ENCODE results near the gene CLDN3.
"Not testable (repeated sequence)": the region's sequence is repeated elsewhere in the genome, so short reads cannot be mapped to it uniquely, and the experiment has no call there.

The CLDN3 gene

DNA sequence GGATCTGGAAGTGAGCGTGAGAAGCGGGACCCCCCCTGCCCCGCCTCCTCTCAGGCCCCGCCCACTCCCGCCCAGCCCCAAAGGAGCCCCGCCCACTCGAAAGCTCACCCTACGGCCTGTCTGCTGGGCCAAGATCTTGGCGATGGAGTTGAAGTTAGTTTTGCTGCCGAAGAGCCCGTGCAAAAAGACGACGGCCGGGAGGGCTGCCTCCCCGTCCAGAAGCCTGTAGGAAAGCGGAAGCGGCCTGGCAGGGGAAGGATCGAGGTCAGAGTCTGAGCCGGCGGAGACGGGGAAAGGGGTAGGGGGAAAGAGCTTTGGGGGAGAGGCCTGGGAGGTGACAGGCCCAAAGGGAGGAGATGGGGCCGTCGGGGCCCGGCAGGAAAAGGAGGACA lies 31.9 kb downstream of the CLDN3 start:
- in situ Hi-C loops (cut with MboI; ENCODE audit: low sequenced_read_pairs), result no loop called here

DNA sequence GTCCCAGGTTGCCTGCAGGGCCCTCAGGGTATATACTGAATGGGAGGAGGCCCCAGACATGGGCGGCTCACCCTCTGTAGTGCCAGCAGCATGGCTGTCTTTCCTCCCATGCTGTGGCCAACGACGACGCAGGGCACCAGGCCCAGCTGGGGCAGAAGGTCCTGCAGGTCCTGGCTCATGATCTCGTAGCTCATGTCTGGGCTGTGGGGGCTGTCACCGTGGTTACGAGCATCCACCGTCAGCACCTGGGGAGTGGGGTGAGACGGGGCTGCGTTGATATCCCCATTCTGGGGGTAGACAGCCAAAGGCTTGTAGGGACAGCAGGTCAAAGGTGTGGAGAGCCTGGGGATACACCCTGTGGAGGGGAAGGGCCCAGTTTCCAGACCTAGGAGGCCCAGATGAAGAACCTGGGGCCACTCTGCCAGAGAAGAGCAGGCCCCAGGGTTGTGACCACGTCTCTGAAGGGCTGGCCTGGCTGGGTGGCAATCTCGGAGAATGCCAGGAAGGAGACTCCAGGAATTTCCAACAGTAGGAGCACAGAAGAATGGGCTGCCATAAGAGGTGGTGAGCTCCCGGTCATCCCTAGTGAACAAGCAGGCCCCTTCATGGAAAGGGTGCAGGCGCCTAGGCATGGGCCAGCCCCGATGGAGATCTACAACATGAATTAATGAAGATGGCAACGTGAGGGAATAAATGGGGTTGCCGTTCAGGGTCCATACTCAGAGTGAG lies 32.4 kb downstream of the CLDN3 start:
- in situ Hi-C loops (cut with MboI; ENCODE audit: low sequenced_read_pairs), result no loop called here

DNA sequence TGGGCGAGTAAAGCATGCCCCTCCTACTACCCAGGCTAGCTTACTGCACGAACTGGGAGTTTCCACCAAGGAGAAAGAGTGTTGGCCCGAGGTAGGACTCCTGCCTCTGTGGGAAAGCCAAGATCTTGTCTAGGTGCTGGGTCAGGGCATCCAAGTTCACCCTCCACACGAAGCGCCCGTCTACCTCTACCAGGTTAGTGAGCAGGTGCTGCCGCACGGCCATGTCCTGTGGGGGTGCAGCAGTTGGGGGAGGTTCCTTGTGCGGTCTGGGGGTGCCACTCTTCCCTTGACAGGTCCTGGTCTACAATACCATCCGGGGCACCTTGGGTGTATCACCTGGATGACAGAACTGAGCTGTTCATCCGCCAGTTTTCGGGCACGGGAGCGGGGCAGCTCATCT lies 33.2 kb downstream of the CLDN3 start:
- in situ Hi-C loops (cut with MboI; ENCODE audit: low sequenced_read_pairs), result no loop called here

DNA sequence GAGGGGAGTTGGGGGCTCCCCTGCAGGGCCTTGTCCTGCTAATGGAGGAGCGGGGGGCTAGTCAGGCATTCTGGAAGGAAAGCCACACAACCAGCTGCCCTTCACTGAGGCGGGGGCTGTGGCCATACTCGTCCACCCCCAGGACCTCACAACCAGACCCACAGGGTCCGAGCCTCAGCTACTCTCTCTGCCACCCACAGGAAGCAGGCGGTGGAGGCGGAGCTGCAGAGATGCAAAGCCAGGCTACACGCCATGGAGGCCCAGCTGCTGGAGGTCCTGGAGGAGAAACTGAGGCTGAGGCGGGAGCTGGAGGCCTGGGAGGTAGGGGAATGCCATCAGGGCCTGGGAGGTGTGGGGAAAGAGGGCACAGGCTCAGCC lies 34.6 kb downstream of the CLDN3 start:
- in situ Hi-C loops (cut with MboI; ENCODE audit: low sequenced_read_pairs), result no loop called here

DNA sequence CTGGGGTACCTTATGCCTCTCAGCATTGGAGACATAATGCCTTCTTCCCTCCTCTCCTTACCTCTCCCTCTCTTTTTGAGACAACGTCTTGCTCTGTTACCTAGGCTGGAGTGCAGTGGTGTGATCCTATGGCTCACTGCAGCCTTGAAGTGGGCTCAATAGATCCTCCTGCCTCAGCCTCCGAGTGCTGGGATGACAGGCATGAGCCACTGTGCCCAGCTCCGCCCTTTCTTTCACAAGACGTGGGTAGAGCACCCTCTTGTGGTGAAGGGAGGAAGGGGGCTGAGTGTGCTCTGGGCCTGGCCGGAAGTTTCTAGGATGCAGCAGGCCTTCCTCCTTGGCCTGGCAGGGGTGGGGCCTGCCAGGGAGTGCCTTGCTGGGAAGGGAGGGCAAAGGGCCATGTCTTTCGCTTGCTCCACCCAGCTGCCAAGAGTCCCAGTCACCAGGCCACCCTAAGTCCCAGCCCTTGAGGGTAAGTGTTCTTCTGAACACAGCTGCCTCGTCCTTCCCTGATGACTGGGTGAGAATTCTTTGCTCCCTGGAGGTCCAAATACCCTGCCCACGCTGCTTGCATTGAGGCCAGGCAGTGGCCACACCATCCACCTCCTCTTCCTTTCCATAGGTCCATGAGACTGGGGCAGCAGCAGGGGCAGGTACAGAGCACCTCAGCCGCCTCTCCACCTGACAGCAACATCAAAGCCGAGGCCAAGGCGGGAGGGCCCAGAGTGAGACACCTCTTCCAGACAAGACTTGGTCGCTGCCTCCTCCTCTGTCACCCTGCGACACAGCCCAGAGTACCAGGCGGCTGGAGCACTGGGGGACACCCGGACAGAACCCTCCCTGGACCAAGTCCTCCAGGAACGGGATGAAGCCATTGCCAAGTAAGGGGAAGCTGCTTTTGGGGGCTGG lies 35.2 kb downstream of the CLDN3 start:
- in situ Hi-C loops (cut with MboI; ENCODE audit: low sequenced_read_pairs), result loop anchor here (5.0 kb wide), 1 partner anchor 128 kb away; no protein-coding TSS in a partner anchor

DNA sequence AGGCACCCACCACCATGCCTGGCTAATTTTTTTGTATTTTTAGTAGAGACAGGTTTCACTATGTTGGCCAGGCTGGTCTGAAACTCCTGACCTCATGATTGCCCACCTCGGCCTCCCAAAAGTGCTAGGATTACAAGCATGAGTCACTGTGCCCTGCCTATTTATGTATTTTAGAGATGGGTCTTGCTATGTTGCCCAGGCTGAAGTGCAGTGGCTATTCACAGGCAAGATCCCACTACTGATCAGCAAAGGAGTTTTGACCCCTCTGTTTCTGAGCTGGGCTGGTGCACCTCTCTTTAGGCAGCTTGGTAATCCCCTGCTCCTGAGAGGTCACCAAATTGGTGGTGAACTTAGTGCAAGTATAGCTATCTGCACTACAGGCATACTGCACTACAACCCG lies 37.7 kb downstream of the CLDN3 start:
- in situ Hi-C loops (cut with MboI; ENCODE audit: low sequenced_read_pairs), result loop anchor here (5.0 kb wide), 1 partner anchor 125 kb away; no protein-coding TSS in a partner anchor

DNA sequence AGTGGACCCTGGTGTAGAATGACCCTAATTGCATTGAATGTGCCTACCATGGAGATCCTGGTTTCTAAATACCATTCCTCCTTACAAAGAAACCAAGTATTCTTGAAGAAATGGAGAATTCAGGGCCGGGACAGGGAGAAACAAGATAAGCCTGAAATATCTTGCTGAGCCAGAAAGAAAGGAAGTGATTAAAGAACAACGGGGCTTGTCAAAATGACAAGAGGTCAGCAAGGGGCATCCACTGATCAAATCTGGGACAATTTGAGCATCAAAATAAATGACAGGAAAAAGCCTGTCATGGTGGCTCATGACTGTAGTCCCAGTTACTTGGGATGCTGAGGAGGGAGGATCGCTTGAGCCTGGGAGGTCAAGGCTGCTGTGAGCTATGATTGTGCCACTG lies 39.6 kb downstream of the CLDN3 start:
- in situ Hi-C loops (cut with MboI; ENCODE audit: low sequenced_read_pairs), result loop anchor here (5.0 kb wide), 1 partner anchor 123 kb away; no protein-coding TSS in a partner anchor

DNA sequence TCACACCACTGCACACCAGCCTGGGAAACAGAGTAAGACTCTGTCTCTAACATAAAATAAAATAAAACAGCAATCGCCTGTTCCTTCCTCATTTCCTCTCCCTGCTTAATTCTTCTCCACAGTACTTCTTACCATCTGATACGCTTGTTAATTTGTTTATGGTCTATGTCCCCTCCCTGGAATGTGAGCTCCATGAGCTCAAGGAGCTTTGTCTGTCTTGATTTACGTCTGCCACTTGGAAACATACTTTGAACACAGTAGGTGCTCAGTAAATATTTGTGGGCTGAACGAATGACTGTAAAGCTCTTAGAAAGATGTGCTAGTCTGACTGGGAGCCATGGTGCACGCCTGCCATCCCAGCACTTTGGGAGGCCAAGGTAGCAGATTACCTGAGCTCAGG lies 41.5 kb downstream of the CLDN3 start:
- in situ Hi-C loops (cut with MboI; ENCODE audit: low sequenced_read_pairs), result no loop called here

DNA sequence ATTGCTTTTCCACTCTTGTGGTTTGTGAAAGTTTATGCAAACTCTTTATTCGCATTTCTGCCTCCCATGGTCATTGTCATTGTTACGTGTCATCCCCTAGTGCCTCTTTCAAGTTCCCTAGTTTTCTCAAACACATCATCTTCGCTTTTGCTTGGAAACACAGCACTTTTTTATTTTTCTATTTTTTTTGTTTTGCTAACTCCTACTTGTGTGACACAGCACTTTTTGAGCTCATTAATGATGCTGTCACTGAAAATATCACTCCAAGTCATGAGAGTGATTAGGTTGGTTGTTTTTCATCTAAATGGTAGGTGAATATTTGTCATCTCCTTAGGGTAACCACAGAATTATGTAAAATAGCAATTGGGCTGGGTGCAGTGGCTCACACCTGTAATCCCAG lies 42.1 kb downstream of the CLDN3 start:
- in situ Hi-C loops (cut with MboI; ENCODE audit: low sequenced_read_pairs), result no loop called here

DNA sequence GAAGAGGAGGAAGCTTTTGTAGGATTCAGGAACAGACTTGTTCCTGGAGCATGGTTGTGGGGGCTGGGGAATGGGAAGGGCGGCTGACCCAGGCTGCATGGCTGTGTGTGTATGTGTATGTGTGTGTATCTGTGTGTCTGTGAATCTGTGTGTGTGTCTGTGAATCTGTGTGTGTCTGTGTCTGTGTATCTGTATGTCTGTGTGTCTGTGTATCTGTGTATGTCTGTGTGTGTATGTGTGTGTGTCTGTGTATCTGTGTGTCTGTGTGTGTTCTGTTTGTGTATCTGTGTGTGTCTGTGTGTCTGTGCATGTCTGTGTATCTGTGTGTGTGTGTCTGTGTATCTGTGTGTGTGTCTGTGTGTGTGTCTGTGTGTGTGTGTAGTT lies 44.0 kb downstream of the CLDN3 start:
- in situ Hi-C loops (cut with MboI; ENCODE audit: low sequenced_read_pairs), result no loop called here

DNA sequence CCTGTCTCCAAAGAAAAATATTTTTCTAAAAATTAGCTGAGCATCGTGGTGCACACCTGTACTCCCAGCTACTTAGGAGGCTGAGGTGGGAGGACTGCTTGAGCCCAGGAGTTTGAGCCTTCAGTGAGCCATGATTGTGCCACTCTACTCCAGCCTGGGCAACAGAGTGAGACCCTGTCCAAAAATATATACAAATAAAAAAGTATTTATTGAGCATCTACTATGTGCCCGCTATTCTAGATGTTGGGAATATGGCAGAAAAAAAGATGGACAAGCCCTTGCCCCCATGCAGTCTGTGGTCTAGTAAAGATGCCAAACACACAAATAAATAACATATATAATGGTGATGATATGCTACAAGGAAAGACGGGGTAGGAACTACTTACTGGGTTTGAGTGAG lies 46.3 kb downstream of the CLDN3 start:
- in situ Hi-C loops (cut with MboI; ENCODE audit: low sequenced_read_pairs), result no loop called here

DNA sequence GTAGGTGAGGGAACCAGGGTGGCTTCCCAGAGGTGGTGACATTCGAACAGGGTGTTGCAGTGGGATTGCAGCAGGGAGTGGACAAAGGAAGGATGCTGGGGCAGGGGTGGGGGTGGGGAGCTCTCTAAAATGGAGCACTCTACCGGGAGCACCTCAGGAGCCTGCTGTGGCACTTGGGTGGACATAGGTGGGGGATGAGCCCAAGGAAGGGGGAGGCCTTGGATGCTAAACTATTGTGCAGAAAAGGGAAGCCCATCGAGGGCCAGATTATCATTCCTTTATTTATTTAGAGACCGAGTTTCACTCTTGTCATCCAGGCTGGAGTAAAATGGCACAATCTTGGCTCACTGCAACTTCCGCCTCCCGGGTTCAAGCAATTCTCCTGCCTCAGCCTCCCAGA lies 47.3 kb downstream of the CLDN3 start:
- in situ Hi-C loops (cut with MboI; ENCODE audit: low sequenced_read_pairs), result no loop called here

DNA sequence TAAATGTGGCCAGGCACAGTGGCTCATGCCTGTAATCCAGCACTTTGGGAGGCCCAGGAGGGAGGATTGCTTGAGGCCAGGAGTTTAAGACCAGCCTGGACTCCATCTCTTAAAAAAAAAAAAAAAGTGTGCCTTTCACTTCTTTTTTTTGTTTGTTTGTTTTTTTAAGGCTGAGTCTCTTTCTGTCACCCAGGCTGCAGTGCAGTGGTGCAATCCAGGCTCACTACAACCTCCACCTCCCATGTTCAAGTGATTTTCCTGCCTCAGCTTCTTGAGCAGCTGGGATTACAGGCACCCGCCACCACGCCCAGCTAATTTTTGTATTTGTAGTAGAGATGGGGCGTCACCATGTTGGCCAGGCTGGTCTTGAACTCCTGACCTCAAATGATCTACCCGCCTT lies 47.9 kb downstream of the CLDN3 start:
- in situ Hi-C loops (cut with MboI; ENCODE audit: low sequenced_read_pairs), result not testable (repeated sequence)

DNA sequence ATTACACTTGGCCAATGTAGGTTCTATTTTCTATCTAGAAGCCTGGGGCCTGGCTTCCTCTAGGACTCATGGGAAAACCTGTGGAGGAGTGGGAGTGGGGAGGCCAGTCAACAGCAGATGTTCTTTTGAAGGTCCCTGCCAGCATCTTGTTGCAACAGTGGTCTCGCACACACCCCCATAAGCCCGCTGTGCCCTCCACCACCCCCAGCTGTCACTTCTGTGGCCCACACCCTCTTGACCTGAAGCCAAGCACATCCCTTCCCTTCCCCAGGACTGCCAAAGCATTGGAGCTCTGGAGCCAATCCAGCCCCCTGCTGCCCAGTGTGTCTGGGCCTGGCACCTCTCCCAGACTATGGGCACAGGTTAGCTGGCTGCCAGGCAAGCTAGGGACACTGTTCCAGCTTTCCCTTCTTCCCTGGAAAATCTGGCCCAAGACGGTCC lies 48.7 kb downstream of the CLDN3 start:
- in situ Hi-C loops (cut with MboI; ENCODE audit: low sequenced_read_pairs), result no loop called here

DNA sequence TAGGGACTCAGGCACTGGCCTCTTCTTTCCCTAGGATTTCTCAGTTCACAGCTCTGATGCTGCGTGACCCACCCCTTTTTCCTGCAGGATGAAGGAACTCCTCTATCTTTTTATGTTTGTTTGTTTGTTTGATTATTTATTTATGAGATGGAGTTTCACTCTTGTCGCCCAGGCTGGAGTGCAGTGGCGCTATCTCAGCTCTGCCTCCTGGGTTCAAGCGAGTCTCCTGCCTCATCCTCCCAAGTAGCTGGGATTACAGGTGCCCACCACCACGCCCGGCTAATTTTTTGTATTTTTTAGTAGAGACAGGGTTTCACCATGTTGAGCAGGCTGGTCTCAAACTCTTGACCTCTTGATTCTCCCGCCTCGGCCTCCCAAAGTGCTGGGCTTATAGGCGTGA lies 49.6 kb downstream of the CLDN3 start:
- in situ Hi-C loops (cut with MboI; ENCODE audit: low sequenced_read_pairs), result not testable (repeated sequence)

DNA sequence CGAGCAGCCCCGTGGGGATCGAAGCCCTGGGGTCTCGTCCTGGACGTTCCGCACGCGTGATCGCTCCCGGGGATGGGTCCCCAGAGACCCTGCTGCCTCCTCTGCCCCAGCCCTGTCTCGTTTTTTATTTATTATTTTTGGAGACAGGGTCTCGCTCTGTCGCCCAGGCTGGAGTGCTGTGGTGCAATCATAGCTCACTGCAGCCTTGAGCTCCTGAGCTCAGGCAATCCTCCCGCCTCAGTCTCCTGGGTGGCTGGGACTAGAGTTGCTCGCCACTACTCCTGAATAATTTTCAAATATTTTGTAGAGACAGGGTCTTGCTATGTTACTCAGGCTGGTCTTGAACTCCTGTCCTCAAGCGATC lies 50.3 kb downstream of the CLDN3 start:
- in situ Hi-C loops (cut with MboI; ENCODE audit: low sequenced_read_pairs), result no loop called here
